ENCODE data around the gene ABI1.
A peak's percentile ranks its signal among the peaks of the same experiment; 100 is the strongest.

The ABI1 gene

DNA sequence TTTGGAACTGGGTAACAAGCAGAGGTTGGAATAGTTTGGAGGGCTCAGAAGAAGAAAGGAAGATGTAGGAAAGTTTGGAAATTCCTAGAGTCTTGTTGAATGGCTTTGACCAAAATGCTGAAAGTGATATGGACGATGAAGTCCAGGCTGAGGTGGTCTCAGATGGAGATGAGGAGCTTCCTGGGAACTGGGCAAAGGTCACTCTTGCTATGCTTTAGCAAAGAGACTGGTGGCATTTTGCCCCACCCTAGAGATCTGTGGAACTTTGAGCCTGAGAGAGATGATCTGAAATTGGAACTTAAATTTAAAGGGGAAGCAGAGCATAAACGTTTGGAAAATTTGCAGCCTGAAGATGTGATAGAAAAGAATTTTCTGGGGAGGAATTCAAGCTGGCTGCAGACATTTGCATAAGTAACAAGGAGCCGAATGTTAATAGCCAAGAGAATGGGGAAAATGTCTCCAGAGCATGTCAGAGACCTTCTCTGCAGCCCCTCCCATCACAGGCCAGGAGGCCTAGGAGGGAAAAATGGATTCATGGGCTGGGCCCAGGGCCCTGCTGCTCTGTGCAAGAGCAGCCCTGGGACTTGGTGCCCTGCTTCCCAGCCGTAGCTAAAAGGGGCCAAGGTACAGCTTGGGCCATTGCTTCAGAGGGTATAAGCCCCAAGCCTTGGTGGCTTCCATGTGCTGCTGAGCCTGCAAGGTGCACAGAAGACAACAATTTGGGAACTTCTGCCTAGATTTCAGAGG, 159.7 kb downstream of the ABI1 start:
- Histone ChIP-seq H2AFZ (no peak overlapping the region), H3K79me2 (peaks cover 3% of the 10 kb centered on the region), H3K27me3 (ENCODE audit: control insufficient read depth, insufficient read depth, low read length) (no peaks in the 10 kb centered on the region), H3K36me3 (ENCODE audit: control insufficient read depth, insufficient read depth, low read length) (no peaks in the 10 kb centered on the region), H3K9me3 (ENCODE audit: control insufficient read depth, low read length) (no peaks in the 10 kb centered on the region), H3K27ac (no peak overlapping the region), H3K9ac (no peak overlapping the region), H3K4me1 (peaks cover 4% of the 10 kb centered on the region), H3K4me3 (ENCODE audit: low read depth, low read length) (no peak overlapping the region), H3K4me2 (ENCODE audit: low read length) (no peak overlapping the region)
- TF ChIP-seq, protein P1, sequence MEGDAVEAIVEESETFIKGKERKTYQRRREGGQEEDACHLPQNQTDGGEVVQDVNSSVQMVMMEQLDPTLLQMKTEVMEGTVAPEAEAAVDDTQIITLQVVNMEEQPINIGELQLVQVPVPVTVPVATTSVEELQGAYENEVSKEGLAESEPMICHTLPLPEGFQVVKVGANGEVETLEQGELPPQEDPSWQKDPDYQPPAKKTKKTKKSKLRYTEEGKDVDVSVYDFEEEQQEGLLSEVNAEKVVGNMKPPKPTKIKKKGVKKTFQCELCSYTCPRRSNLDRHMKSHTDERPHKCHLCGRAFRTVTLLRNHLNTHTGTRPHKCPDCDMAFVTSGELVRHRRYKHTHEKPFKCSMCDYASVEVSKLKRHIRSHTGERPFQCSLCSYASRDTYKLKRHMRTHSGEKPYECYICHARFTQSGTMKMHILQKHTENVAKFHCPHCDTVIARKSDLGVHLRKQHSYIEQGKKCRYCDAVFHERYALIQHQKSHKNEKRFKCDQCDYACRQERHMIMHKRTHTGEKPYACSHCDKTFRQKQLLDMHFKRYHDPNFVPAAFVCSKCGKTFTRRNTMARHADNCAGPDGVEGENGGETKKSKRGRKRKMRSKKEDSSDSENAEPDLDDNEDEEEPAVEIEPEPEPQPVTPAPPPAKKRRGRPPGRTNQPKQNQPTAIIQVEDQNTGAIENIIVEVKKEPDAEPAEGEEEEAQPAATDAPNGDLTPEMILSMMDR (IDR thresholded peaks at IDR 0.05) = no peak

DNA sequence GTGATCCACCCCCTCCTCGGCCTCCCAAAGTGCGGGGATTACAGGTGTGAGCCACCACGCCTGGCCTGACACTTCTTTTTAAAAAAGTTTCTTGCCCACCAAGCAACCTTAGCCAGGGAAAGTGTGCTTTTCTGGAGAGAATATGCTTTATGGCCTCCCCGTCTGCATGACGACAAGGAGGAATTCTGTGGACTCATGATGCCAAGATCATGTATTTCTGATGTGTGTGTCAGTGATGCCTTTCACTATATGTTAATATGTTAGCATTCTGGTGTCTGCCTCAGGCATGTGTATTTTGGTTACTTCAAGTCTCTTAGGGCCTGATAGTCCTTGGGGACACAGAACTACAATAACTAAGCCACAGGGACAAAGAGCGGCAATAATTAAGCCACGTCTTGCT, 161.1 kb downstream of the ABI1 start:
- Histone ChIP-seq H3K4me2 (ENCODE audit: low read length) (no peak overlapping the region), H3K9me3 (ENCODE audit: control insufficient read depth, low read length) (no peaks in the 10 kb centered on the region), H3K9ac (no peak overlapping the region), H3K79me2 (peaks cover 3% of the 10 kb centered on the region), H3K27me3 (ENCODE audit: control insufficient read depth, insufficient read depth, low read length) (no peaks in the 10 kb centered on the region), H2AFZ (no peak overlapping the region), H3K36me3 (ENCODE audit: control insufficient read depth, insufficient read depth, low read length) (no peaks in the 10 kb centered on the region), H3K4me1 (peaks cover 4% of the 10 kb centered on the region), H3K4me3 (ENCODE audit: low read depth, low read length) (no peak overlapping the region), H3K27ac (no peak overlapping the region)
- TF ChIP-seq, protein P1 (IDR thresholded peaks at IDR 0.05) = no peak

GRCh38 chr10:26698909-26699308, 161.8 kb downstream of the ABI1 start:
- no peaks in the 10 kb centered on the region for H3K36me3 ChIP-seq (ENCODE audit: control insufficient read depth, insufficient read depth, low read length)
- no peaks in the 10 kb centered on the region for H3K27me3 ChIP-seq (ENCODE audit: control insufficient read depth, insufficient read depth, low read length)
- H2AFZ ChIP-seq = no peak overlapping the region
- H3K9me3 ChIP-seq (ENCODE audit: control insufficient read depth, low read length) = no peaks in the 10 kb centered on the region
- no peak overlapping the region for H3K27ac ChIP-seq
- no peak overlapping the region for H3K9ac ChIP-seq
- TF ChIP-seq, protein P1 (IDR thresholded peaks at IDR 0.05) = no peak
- H3K4me1 ChIP-seq = peaks cover 4% of the 10 kb centered on the region
- no peak overlapping the region for H3K4me2 ChIP-seq (ENCODE audit: low read length)
- H3K79me2 ChIP-seq = peaks cover 3% of the 10 kb centered on the region
- H3K4me3 ChIP-seq (ENCODE audit: low read depth, low read length) = no peak overlapping the region

DNA sequence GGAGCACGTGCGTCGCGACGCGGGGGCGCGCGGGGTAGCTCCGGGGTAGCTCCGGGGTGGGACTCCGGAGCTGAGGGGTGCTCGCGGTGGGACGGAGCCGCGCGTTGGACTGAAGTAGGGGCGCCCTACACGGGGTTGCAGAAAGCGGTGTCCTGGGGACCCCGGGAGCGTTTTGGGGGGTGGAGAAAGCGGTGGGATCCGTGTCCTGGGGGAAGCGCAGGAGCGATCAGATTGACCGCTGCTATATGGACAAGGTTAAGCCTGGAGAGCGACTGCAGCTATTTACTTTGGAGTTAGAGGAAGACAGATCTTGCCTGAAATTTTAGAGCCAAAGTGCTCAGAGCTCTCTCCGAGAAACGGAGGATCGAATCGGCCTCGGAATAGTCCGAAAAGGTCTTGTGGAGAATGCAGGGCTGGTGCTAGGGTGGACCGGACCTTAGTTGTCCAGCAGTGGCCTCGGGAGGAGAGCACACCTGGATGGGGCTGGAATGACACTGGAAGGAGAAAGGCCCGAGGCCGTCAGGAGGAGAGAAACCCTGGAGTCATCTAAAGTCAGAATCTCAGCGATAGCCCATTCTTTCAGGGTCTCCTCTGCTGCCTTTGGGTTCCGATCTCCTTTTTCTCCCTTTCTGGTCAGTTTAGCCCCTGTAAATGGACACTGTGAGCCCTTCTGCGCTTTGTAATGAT, 162.7 kb downstream of the ABI1 start:
- Histone ChIP-seq H3K36me3 (ENCODE audit: control insufficient read depth, insufficient read depth, low read length) (no peaks in the 10 kb centered on the region), H2AFZ (peak overlapping the region; percentile 92), H3K4me1 (peaks cover 4% of the 10 kb centered on the region), H3K4me3 (ENCODE audit: low read depth, low read length) (peak overlapping the region; percentile 86), H3K9me3 (ENCODE audit: control insufficient read depth, low read length) (no peaks in the 10 kb centered on the region), H3K4me2 (ENCODE audit: low read length) (peak overlapping the region; percentile 60), H3K27ac (no peak overlapping the region), H3K9ac (no peak overlapping the region), H3K79me2 (peaks cover 3% of the 10 kb centered on the region), H3K27me3 (ENCODE audit: control insufficient read depth, insufficient read depth, low read length) (no peaks in the 10 kb centered on the region)
- TF ChIP-seq, protein P1 (IDR thresholded peaks at IDR 0.05) = no peak

Data from parathyroid adenoma (tissue), 2 donors.